NCI-H69 (cell line): ENCODE data around the gene KCNJ10.

Experiments
- DNase-seq: peaks from one replicate; lab custom pipeline; 2025; lab: John Stamatoyannopoulos, UW

Gene KCNJ10

GRCh38 chr1:159962176-159962575 is 107.8 kb downstream of the KCNJ10 start:
- no peak for DNase-seq

- no peak for DNase-seq
Observed at GRCh38 chr1:159961636-159962035, 108.3 kb downstream of the KCNJ10 start.

GRCh38 chr1:159960721-159961381 is 109.1 kb downstream of the KCNJ10 start:
- DNase-seq: no peak

DNA sequence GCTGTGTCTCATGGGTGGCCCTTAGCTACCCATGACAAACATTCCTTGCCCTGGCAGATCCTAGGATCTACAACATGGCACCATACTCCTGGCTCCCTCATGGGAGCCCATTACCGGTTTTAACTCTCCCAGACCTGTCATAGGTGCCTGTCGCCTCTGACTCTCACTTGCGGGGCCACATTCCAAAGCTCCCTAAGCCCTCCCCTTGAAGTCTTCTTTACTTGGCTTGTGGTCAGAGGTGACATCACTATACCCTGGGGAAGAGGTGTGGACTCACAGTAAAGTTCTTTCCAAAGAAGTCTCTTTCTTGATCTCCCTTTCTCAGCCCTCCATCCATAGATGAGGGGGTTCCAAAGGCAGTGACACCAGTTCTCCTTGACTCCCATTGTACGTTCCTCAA is 110.5 kb downstream of the KCNJ10 start:
- DNase-seq: no peak

DNA sequence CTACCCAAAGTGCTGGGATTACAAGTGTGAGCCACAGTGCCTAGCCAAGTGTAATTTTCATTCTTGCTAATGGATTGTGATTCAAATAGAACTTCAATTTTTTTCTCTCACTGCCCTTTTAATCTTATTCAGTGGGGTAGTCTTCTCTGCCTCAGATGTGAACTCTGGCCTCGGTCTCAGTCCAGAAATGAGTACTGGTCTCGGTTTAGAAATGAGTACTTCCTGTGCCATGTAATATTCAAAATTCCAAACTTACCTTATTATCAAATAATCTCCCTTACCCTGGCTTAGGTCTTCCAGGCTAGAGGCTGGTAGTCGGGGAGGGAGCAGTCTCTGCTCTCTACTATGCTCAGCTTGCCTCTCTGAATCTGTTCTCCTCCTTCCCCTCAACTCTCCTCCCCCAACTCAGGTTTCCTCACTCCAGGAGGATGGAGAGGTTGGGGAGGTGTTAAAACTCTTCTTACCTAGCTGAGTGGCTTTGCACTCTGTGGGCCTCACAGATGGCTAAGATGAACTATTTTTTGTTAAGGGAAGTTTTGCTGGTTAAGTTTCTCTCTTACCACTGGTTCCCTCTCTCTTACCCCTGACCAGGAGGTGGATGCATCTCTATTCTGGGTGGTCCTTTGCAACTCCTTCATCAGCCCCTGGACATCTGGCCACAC is 111.1 kb downstream of the KCNJ10 start:
- DNase-seq: peak; percentile 30

GRCh38 chr1:159957824-159958268 is 112.1 kb downstream of the KCNJ10 start:
- DNase-seq: peak; percentile 97

GRCh38 chr1:159955456-159955855 is 114.5 kb downstream of the KCNJ10 start:
- DNase-seq: no peak

DNA sequence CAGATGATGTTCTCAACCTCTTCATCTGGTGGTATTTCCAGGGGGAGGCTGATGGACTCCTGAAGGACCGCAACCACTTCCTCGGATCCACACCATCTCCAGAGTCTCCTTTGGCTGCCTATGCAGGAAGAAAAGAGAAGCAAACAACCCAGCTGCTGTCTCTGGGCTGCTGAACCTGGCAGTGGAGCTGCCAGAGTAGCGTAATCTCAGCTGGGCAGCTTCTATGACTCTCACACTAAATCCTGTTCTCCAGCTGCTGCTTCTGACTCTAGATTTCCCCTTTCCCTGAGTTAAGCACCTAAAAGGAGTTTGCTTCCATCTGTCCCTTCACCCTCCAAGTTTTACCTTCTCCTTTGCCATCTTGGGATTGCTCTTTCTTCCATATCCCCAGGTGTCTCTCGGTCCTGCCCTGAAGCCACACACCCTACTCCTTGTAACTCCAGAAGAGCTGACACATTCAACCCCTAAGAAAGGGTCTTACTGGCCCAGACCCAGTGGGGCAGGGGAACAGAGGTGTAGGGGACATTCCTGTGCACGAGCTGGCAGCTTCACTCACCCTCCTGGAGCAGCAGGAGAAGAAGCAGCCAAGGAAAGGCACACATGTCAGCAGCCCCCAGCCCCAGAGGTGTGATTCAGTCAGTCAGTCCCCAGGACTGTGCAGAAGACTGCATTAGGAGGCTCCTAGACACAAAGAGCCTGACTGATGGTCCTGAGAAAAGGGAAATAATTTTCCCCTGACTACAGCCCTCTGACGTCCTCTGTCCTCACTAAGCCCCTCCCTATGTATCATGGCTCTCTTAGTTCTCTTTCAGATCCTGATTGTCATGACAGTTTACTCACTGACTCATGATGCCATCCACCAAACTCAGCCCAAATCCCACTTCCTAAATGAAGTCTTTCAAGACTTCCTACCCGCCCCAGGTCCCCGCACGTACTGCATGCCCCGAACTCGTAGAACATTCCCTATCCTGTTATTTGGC is 116.1 kb downstream of the KCNJ10 start, which contains the start of gene SLAMF9:
SLAMF9 (minus strand) TSS at position 702 of the 980 bp plus-strand sequence; CDS start at position 602, 100 bp downstream.
- no peak for DNase-seq

DNA sequence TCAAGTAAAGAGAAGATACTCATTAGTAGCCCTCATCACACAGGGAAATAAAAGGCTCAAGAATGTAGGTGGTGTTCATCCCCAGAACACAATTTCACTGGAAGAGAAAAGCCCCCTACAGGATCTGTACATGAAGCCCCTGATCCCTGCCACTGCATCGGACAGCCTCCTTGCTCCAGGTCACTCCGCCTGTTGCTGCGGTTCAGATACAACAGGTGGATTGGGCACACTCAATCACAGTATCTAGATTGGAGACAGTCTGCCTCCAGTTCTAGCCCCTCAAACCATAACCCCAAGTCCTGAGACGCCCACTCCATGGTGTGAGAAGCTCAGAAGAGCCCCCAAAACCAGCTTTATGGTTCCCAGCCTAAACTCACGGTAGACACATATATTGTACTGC is 117.0 kb downstream of the KCNJ10 start:
- no peak for DNase-seq

- DNase-seq: no peak
Observed at GRCh38 chr1:159951551-159951950, 118.4 kb downstream of the KCNJ10 start.

GRCh38 chr1:159951016-159951415 is 118.9 kb downstream of the KCNJ10 start:
- no peak for DNase-seq

DNA sequence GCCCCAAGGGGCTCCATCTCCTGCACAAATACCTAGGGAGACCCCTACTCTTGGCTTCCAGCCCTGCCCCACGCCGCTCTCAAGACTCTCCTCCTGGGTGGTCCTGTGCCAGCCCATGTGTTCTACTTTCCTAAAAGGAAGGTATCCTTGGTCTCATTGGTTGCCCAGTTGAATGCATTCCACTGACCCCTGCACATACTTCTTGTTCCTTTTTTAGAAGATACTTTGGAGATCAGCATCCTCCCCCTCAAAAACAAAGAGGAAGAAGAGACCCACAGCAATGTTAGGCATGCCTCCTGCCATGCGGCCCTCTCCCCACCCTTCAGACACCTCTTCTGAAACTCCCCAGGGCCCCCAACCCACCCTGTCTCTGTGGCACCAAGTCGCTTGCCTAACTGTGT is 120.0 kb downstream of the KCNJ10 start:
- no peak for DNase-seq

- no peak for DNase-seq
Observed at GRCh38 chr1:159949123-159949522, 120.8 kb downstream of the KCNJ10 start.
